GM18909 (cell line): Measurements from ENCODE around the gene UBR1.
A peak's percentile ranks its signal among the peaks of the same experiment; 100 is the strongest.
"Not testable (repeated sequence)": the region's sequence is repeated elsewhere in the genome, so short reads cannot be mapped to it uniquely, and the experiment has no call there.

Experiments used
- ATAC-seq: cut with Tn5 transposase; IDR thresholded peaks from one replicate; pipeline ENCODE4 v1.9.1; 2021; ENCODE audit warnings: mild to moderate bottlenecking; ENCODE audit not compliant: unreplicated experiment, poor library complexity

The UBR1 gene

DNA sequence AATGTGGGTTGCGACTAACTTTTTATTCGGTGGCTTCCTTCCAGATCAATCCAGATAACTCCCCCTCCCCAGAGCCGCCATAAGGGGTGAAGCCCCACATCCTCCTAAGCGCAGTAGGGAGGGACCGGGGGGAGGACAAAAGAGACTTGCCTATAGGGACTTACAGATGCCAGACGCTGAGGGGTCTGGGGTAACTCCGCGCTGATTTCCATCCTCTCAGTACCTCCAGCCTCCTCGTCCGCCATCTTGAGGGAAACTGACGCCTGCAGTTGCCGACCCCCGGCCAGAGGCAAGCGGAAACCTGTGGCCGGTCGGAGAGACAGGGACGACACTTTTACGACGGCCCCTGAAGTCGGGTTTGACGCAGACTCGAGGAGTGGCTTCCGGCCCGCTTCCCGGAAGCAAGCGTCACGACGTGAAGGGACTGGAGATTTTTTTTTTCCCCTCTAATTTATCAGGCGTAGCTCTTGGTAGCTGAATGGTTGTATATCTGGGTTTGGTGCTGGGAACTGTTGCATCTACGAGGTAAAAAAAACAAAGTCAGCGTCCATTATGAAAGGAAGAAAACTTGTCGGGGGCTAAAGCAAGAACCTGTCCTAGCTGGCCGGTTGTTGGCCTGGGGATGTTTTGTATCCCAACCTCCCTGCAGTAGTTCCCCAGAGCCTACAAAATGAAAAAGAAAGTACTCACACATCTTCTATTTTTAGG lies at the start of gene UBR1:
UBR1 (minus strand) TSS at position 261 of the 708 bp plus-strand sequence; CDS start at position 245, 16 bp downstream.
- ATAC-seq = peak; percentile 89

DNA sequence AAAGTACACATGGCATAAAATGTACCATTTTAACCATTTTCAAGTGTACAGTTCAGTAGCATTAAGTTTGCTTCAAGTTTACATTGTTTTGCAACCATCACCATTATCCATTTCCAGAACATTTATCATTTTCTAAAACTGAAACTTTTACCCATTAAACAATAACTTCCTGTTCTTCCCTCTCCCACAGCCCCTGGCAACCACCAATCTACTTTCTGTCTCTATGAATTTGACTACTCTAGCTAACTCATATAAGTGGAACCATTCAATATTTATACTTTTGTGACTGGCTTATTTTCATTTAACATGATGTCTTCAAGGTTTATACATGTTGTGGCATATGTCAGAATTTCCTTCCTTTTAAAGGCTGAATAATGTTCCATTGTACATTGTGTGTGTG lies 47.4 kb upstream of the UBR1 start:
- no peak for ATAC-seq

DNA sequence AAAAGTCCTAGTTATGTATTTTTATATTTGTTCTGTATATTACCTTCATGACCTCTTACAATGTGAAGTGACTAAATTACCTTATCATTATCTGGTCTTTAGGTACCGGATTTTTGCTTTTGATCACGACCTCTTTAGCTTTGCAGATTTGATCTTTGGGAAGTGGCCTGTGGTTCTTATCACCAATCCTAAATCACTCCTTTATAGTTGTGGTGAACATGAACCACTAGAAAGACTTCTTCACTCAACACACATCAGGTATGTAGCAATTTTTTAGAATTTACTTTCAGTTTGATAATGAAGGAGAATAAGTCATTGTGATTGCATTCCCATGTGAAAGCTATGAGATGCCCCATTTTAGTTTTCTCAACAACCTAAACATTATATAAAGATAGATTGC lies 45.9 kb upstream of the UBR1 start:
- no peak for ATAC-seq

DNA sequence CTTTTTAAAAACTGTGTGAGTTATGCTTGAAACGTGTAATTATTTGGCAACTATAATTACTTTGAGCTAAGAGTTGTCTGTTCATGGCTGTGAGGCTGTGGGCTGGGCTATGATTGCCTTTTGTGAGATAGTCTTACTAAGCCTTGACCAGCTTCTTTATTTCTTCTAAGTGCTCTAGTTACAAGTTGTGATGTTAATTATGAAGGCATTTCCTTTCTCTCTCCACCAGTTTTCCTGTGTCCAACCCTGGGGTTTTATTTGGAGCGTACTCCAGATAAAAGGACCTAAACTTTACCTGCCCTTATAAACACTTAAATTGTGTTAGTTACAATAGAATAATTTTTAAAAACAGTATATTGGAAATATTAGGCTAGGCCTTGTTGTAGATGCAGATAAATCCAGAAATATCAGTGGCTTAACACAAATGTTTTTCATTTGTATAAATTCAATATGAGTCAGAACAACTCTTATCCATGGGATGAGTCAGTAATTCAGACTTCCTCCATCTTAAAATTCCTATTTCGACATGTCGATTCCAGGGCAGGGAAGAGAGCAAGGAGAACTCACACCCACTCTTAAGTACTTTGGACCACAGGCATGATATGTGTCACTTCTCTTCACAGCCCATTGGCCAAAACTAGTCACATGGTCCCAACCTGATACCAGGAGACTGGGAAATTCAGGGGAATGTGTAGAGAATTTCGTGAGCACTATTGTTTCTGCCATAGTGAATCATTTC lies 44.5 kb upstream of the UBR1 start:
- ATAC-seq = no peak

DNA sequence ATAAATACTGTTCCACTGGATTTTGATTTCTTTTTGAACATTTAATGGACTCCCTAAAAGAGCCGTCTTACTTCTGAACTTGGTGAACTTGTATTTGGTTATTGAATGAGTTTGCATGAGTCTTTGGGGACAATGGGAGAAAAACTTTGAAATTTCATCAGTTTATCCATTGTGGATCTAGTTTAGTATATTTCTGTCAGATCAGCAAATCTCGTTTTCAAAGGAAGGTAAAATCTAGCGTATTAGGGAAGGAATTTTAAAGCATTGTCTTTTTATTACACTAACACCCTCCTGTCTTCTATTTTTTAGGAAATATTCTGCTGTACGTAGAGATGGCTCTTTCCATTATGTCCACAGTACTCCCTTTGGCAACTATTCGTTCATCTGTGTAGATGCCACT lies 40.3 kb upstream of the UBR1 start:
- ATAC-seq = no peak

DNA sequence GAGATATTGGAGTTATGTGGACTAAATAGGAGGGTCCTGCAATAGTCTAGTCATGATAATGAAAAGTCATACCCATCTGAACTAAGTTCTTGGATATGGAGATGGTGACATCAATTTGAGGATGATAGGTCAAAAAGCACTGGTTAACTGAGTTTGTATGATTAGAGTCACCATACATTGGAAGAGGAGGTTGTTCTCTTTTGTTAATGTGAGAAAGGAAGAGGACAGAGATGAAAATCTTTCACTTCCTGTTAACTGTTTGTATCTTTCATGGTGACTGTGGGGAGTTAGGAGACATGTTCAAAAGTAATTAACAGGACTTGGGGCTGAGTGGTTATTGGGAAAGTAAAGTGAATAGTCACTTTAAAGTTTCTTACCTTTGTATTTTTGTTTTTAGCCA lies 38.7 kb upstream of the UBR1 start:
- no peak for ATAC-seq

DNA sequence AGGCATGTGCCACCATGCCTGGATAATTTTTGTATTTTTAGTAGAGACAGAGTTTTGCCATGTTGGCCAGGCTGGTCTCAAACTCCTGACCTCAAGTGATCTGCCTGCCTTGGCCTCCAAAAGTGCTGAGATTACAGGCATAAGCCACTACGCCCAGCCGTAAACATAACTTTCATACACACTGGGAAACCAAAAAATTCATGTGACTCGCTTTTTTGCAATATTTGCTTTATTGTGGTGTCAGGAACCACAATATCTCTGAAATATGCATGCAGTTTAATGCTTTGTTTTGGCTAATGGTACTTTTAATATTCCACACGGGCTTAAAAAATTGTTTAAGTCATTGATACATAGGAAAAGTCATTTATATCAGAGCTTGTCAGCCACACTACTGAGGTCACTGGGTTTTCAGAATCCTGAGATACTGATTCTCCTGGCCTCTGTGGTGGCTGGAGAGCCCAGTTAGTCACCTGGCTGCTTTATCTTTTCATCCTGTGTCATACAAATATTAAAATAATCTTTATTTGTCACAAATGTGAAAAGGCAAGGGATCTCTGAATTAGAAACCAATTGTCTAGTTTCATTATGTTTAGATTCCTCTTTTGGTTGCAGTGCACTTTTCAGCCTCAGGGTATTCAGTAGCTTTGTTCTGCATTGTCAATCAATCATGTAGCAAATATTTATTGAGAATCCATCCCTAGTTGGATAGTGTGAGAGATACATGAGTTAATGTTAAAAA lies 37.5 kb upstream of the UBR1 start:
- no peak for ATAC-seq

DNA sequence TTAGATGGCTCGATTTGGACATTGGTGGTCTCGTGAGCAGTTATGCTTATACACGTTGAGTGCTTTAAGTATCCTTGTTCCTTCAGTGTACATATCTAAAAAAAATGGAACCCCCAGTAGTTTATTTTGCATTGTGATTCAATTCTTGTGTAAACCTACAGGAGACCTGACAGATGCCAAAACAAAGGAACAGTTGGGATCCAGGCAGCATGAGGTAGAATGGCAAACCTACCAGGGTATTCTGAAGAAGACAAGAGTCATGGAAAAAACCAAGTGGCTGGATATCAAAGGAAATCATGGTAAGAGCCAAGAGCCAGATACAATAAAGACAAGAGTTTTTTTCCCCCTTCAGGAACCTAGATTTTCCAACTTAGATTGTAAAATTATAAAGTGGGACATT lies 29.5 kb upstream of the UBR1 start:
- ATAC-seq = no peak

DNA sequence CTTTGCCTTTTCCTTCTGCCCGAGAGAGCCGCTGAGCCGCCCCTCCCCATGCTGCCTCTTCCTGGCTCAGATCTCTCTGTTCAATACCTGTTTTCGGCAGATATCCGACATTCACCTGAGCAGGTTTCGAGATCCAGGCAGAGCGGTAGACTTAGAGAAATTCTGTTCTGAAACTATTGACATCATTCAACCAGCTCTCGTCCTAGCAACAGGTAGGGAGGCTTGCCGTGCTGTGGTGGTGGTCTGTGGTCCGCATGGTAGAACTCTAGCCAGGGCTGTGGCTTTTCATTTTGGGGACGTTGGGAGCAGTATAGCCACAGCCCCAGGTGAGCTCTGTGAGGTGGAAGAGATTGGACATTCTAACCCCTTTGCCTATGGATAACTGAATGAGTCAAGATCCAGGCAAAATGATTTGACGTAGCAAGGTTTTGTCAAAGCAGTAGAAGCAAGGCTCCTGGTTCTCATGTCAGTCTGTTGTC lies 28.4 kb upstream of the UBR1 start:
- peak; percentile 5 for ATAC-seq

DNA sequence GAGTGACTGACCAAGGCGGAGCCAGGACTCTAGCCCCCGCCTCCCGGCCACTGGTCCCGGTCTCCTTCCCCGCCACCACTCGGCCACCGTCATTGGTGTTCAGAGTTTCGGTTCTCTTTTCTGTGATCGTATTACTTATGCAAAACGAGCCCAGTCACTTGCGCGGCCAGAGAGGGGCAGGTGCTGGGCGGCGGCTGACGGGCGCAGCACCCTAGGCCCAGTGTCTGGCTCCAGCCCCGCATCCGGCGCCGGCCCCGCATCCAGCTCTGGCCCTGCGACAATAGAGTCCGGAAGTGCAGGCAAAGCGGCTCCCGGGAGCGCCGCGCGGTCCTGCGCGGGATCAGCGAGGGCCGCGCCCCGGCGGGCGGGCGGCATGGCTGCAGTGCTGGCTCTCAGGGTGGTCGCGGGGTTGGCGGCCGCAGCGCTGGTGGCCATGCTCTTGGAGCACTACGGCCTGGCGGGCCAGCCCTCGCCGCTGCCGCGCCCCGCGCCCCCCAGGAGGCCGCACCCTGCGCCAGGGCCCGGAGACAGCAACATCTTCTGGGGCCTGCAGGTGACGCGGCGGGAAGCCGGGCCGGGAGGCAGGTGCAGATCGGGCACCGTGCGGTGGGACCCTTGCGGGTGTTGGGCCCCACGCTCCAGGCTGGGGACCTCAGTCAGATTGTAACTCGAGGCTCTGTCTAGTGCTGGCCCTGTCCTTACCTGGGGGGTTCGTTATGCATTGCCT lies 27.8 kb upstream of the UBR1 start, which contains the start of gene TMEM62:
TMEM62 (plus strand) TSS at position 157 of the 727 bp plus-strand sequence; CDS start at position 374, 217 bp downstream.
- peak; percentile 93 for ATAC-seq

DNA sequence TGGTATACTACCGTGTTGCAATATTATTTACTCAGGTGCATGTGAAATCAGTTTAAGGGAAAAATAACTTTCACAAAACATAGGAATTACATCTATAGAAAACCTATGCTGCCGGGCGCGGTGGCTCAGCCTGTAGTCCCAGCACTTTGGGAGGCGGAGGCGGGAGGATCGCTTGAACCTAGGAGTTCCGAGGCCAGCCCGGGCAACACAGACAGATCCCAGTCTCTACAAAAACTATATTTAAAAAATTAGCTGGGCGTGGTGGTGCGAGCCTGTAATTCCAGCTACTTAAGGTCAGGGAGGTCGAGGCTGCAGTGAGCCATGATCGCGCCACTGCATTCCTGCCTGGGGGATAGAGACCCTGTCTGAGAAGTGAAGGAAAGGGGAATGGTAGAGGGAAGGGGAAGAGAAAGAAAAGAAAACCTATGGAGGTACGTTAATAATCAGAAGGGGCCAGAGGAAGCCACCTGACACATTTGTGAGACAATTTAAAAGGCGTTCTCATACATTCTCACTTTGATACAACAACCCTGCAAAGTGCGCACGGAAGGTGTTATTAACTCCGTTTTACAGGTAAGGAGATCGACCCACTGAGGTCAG lies 27.1 kb upstream of the UBR1 start:
- ATAC-seq = no peak

DNA sequence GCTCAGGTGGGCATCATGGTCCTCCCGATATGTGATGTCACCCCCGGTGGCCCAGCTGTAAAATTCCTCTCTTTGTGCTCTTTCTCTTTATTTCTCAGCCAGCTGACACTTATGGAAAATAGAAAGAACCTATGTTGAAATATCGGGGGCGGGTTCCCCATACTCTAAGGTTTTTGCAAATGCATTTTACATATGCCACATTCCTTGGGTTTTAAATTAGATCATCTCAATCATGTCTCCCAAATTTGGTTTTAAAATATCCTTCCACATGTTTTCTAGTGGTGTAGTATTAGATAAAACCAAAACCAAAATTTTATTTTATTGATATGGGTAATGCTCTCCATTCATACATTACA lies 23.1 kb upstream of the UBR1 start:
- ATAC-seq = no peak

DNA sequence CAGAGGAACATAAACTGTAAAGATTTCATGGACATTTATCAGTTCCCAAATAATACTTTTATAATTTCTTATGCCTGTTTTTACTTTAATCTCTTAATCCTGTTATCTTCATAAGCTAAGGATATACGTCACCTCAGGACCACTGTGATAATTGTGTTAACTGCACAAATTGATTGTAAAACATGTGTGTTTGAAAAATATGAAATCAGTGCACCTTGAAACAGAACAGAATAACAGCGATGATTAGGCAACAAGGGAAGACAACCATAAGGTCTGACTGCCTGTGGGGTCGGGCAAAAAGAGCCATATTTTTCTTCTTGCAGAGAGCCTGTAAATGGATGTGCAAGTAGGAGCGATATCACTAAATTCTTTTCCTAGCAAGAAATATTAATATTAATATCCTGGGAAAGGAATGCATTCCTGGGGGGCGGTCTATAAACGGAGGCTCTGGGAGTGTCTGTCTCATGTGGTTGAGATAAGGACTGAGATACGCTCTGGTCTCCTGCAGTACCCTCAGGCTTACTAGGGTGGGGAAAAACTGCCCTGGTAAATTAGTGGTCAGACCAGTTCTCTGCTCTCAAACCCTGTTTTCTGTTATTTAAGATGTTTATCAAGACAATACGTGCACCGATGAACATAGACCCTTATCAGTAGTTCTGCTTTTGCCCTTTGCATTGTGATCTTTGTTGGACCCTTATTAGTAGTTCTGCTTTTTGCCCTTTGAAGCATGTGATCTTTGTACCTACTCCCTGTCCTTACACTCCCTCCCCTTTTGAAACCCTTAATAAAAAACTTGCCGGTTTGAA lies 22.5 kb upstream of the UBR1 start:
- ATAC-seq = not testable (repeated sequence)

DNA sequence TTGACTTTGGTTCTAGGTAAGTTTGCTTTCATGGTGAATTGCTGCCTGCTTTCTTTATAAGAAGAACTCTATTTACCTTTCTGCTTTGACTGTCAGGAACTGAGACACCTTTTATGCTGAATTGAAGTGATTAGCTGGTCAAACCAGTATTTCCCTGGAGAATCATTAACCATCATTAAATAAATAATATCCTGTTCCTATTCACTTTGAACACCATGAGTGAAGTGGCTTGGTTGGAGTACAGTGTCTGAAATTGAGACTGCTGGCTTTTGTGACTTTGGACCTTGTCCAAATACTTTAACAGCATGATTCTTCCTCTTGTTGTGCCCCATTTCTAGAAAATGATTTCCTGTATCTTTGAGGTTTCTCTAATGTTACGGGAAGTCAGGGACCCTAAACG lies 21.9 kb upstream of the UBR1 start:
- no peak for ATAC-seq

DNA sequence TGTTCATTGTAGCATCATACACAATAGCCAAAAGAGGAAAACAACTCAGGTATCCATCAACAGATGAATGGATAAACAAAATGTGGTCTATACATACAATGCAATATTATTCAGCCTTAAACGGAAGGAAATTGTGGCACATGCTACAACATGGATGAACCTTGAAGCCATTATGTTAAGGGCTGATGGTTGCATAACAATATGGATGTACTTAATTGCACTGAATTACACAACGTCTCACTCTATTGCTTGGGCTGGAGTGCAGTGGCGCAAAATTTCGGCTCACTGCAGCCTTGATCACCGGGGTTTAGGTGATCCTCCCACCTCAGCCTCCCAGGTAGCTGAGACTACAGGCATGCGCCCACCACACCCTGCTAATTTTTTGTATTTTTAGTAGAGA lies 20.5 kb upstream of the UBR1 start:
- ATAC-seq = no peak

DNA sequence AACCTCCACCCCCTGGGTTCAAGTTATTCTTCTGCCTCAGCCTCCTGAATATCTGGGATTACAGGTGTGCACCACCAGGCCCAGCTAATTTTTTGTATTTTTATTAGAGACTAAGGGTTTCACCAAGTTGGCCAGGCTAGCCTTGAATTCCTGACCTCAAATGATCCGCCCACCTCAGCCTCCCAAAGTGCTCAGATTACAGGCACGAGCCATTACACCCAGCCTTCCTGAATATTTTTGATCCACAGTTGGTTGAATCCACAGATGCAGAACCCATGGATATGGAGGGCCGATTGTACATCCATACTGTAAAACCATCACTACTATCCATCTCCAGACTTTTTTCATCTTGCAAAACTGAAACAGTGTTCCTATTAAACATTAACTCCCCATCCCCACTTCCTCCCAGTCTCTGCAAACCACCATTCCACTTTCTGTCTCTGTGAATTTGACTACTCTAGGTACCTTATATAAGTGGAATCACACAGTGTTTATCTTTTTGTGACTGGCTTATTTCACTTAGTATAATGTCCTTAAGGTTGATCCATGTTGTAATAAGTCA lies 19.3 kb upstream of the UBR1 start:
- ATAC-seq = no peak

DNA sequence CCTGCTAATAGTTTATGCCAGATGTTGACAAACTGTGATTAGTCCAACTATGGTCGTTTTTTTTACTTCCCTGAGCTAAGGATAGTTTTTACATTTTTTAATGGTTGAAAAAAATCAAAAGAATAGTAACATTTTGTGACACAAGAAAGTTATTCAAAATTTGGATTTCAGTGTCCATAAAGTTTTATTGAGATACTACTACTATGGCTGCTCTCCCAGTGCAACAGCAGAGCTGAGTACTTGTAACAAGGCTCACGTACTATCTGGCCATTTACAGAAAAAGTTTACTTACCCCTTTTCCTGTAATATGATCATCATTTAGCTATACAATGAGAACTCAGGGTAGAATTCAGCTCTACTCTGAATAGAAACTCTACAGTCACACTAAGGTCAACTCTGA lies 16.0 kb upstream of the UBR1 start:
- ATAC-seq = no peak

DNA sequence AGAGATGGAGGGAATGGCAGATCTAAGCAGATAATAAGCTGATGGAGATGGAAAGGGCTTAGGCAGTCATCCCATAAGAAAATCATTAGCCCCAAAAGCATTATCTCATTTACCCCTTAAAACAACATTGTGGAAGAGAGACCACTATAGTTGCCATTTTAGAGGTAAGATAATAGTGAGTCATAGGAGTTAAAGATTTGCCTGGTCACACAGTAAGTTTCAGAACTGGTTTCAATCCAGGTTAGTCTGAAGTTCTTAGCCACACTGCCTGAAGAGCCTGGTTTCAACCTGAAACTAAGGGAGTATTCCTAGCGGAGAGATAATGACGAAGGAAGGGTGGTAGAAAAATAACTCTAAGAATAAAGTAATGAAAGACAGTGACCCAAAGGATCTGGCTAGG lies 13.0 kb upstream of the UBR1 start:
- no peak for ATAC-seq

DNA sequence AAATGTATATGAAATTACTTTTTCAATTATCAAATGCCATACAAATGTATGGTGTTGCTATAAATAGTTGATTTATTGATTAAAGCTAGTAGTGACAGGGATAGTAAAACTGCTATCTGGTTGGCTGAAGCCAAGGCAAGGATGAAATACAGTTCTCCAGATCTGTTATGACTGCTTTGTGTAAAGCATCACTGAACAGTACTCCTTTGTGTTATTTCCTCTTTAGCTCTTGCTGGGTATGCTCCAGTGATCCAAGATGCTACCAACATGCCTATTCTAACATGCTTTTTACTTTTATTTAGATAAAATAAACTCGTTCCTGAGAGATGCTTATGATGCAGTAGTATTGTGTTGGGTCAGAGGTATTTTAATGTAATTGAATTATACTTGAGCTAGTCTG lies 12.4 kb upstream of the UBR1 start:
- ATAC-seq = no peak
